Right ventricle myocardium inferior (tissue), 1 donor: ENCODE results near the gene PGAP6. TPM values are rescaled to one million over a fixed set of nuclear protein-coding genes. Genes with fewer than 3 reads are reported as not detected.
A peak's percentile ranks its signal among the peaks of the same experiment; 100 is the strongest.
"Not testable (repeated sequence)": the region's sequence is repeated elsewhere in the genome, so short reads cannot be mapped to it uniquely, and the experiment has no call there.

Experiments used
- ATAC-seq: fragments of 200-7000 bp; cut with Tn5 transposase; one replicate; pipeline ENCODE4 v1.9.1; 2020; ENCODE audit warnings: mild to moderate bottlenecking, moderate library complexity
- DNase-seq: peaks from one replicate; pipeline ENCODE4 v3.0.0; 2021; ENCODE audit errors: missing footprints
- intact Hi-C: fragments of 100-400 bp; cut with DNase I; formaldehyde crosslinking; loops from one replicate; pipeline ENCODE4 v1.11.0; 2022
- total RNA-seq: library from RNA; stranded (reverse); fragmentation: NEBNext Ultra II Directional; extraction: Animal tissue kit (Norgen Biotek cat#: 25700); gene quantifications from one replicate; pipeline ENCODE4 v1.2.1, GENCODE V29; 2021
- donor health status: DM: no; HTN: yes; CAD: no; lungs with severe emphysema.

Gene PGAP6
- total RNA-seq, 1 donor from 2014 or later: 32.1 TPM

DNA sequence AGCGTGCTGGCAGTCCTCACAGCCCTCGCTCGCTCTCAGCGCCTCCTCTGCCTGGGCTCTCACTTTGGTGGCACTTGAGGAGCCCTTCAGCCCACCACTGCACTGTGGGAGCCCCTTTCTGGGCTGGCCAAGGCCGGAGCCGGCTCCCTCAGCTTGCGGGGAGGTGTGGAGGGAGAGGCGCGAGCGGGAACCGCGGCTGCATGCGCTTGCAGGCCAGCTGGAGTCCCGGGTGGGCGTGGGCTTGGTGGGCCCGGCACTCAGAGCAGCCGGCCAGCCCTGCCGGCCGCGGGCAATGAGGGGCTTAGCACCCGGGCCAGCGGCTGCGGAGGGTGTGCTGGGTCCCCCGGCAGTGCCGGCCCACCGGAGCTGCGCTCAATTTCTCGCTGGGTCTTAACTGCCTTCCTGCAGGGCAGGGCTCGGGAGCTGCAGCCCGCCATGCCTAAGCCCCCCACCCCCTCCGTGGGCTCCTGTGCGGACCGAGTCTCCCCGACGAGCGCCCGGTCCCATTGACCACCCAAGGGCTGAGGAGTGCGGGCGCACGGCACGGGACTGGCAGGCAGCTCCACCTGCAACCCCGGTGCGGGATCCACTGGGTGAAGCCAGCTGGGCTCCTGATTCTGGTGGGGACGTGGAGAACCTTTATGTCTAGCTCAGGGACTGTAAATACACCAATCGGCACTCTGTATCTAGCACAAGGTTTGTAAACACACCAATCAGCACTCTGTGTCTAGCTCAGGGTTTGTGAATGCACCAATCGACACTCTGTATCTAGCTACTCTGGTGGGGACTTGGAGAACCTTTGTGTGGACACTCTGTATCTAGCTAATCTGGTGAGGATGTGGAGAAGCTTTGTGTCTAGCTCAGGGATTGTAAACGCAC is 40.4 kb downstream of the PGAP6 start:
- DNase-seq: peak; percentile 0
- intact Hi-C loops, ATAC-seq: not testable (repeated sequence)

DNA sequence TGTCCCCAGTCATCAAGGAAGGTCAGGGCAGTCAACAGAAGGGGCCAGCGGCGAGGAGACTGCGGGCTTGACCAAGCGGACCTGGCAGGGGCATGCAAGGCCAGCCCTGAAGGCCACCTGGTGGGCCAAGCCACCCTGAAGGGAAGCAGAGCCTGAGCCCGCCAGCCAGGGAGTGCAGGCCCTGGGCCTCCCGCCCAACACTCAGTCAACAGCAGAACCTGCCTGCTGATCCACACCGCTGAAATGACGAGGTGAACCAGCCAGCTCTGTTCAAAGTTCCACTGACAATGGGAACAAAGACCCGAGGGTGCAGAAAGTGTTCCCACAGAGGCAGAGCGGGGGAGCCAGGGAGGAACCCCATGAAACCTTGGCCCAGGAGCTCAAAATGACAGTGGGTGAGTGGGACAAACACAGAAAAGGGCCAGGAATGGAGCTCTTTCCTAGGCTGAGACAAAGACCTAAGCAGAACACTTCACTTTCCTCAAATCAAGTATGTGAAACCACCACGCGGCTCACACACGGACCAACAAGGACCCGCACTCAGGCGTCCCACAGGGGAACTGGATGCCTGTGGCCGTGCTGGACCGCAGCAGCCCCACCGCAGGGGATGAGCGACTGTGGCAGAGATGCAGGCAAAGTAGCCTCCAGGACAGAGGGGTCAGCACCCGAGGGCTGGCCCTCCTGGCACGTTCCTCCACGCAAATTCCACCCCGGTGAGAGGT is 41.2 kb downstream of the PGAP6 start:
- DNase-seq (peak; percentile 61), ATAC-seq (peak; percentile 32)
- intact Hi-C loops: no loop called here

DNA sequence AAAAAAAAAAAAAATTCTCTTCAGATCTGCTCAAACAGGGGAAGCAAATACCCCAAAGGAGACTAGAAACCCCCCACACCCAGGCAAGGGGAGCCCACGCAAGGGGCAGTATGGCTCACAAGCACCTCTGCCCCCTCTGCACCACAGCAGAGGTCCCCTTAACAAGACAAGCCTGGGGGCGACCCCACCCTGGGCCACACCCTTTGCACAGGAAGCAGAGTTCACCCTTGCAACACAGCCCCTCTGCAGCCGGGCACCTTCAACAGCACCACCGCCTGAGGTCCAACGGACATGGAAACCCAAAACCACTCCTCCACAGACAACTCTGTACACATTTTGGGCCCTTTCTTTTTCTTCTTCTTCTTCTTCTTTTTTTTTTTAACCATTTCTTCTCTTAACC is 42.1 kb downstream of the PGAP6 start:
- peak; percentile 55 for DNase-seq
- intact Hi-C loops: no loop called here

DNA sequence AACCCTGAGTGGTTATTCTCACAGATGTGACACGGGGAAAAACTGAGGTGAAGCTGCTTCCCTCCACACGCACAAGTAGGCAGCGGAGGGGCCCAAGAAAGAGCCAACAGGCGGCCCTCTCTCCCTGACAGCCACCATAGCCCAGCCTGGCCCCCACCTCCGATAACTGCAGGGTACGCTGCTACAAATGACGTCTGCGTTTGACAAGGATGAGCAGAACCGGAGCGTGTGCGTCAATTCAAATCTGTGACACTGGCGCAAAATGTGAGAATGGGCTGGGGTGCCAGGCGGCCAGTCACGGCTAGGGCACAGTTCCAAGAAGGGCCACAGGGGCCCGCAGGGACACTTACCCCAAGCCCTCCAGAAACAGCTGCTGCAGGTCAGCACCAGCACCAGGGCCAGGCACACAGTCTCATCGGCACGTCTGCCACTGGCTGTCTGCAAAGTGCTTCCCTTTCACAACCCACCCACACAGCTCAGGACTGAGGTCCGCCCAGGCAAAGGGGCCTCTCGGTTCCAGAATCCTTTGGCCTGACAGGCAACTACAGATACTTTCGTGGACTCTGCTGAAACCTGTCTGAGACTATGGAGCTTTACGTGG is 43.7 kb downstream of the PGAP6 start:
- DNase-seq: peak; percentile 42
- ATAC-seq: no peak
- intact Hi-C loops: no loop called here

More for the DNA sequence above, 42.1 kb downstream of the PGAP6 start:
- ATAC-seq: no peak

DNA sequence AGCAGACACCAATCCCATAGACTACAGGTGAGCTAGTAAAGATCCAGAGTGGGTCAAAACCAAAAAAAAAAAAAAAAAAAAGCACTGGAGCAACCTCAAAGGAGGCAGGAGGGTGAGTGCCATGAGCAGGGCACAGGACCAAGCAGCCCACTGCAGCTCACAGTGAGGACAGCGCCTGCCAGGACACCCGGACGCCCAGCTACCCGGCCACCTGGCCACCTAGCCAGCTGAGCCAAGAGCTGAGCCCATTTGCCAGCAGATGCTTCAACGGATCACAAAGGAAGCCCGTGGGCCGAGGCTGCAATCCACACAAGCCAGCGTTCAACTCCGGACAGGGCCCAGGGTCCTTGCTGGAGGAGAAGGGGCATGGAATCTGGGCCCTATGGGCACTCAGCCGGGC is 44.3 kb downstream of the PGAP6 start:
- intact Hi-C loops: no loop called here
- ATAC-seq (no peak), DNase-seq (peak; percentile 9)

DNA sequence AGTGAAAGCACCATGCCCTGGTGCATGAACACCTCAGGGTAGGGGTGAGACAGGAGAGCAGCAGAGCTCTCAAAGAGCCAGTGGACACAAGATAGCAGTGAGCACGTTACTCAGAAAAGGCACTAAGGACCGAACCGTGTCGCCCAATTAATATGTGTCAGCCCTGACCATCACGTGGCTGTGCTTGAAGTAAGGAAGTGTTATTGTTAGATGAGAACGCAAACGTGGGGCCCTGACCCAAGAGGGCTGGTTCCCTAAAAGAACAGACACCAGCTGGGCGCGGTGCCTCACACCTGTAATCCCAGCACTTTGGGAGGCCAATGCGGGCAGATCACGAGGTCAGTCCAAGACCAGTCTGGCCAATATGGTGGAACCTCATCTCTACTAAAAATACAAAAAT is 45.5 kb downstream of the PGAP6 start:
- intact Hi-C loops: no loop called here
- no peak for ATAC-seq
- peak; percentile 76 for DNase-seq

DNA sequence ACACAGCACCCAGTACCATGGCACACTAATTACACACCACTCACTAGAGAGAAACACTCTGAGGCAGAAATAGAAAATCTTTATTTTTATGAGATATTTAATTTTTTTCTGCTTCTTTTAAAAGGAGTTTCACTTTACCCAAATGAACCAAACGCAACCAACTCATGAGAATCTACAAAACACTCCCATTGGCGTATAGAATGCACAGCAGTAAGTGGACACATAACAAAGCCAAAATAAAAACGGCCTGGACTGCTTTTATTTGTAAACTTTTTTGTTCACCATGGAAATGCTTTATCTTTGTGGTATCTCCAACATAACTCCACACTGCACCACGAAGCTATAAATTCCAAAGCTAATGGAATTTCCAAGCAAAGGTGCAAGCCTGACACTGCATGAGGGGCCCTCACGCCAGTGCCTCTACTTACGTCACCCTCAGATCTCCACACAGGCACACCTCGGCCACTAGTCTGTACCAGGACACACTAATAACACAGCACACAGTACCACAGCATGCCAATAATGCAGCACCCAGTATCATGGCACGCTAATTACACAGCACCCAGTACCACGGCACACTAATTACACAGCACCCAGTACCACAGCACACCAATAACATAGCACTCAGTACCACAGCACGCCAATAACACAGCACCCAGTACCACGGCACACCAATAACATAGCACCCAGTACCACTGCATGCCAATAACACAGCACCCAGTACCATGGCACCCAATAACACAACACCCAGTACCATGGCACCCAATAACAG is 46.7 kb downstream of the PGAP6 start:
- intact Hi-C loops, ATAC-seq: not testable (repeated sequence)
- peak; percentile 30 for DNase-seq

DNA sequence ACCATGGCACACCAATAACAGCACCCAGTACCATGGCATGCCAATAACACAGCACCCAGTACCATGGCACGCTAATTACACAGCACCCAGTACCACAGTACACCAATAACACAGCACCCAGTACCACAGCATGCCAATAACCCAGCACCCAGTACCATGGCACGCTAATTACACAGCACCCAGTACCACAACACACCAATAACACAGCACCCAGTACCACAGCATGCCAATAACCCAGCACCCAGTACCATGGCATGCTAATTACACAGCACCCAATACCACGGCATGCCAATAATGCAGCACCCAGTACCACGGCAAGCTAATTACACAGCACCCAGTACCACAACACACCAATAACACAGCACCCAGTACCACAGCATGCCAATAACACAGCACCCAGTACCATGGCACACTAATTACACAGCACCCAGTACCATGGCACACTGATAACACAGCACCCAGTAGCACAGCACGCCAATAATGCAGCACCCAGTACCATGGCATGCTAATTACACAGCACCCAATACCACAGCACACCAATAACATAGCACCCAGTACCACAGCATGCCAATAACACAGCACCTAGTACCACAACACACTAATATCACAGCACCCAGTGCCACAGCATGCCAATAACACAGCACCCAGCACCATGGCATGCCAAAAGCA is 47.5 kb downstream of the PGAP6 start:
- peak; percentile 4 for DNase-seq
- intact Hi-C loops, ATAC-seq: not testable (repeated sequence)

DNA sequence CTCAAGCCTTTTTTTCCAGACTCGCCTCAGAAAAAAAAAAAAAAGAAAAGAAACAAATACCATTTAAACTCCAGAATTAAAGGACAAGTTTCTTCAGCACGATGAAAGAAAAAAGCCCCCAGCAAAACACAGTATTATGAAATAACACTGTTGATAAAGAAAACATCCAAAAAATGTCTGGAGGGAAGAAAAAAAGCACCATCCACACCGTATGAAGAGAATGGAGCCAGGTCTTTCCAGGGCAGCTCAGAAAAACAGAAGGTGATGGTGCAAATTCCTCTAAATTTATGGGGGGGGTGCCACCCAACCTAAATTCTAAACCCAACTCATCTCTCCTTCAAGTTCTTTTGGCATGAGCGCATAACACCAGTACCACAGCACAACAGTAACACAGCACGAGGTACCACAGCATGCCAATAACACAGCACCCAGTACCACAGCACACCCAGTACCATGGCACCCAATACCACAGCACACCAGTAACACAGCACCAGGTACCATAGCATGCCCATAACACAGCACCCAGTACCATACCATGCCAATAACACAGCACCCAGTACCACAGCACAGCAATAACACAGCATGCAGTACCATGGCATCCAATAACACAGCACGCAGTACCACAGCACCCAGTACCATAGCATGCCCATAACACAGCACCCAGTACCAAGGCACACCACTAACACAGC is 48.2 kb downstream of the PGAP6 start:
- DNase-seq (peak; percentile 26), ATAC-seq (no peak)

DNA sequence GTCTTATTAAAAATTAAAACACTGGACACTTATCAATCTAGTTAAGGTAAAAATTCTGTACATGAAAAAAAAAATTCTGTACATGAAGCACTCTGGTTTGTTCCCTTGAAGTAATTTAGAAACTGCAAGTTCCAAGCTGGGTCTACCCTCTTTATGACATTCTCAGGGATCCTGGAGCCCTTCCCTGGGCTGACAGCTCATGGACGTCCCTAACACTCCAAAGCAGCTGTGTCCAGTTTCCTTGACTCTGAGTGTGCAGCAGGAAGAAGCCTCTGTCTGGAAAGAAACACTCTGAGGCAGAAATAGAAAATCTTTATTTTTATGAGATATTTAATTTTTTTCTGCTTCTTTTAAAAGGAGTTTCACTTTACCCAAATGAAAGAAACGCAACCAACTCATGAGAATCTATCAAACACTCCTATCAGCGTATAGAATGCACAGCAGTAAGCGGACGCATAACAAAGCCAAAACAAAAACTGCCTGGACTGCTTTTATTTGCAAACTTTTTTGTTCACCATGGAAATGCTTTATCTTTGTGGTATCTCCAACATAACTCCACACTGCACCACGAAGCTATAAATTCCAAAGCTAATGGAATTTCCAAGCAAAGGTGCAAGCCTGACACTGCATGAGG is 50.5 kb downstream of the PGAP6 start:
- intact Hi-C loops, DNase-seq: not testable (repeated sequence)
- peak; percentile 42 for ATAC-seq

More for the DNA sequence above, 48.2 kb downstream of the PGAP6 start:
- intact Hi-C loops: no loop called here

DNA sequence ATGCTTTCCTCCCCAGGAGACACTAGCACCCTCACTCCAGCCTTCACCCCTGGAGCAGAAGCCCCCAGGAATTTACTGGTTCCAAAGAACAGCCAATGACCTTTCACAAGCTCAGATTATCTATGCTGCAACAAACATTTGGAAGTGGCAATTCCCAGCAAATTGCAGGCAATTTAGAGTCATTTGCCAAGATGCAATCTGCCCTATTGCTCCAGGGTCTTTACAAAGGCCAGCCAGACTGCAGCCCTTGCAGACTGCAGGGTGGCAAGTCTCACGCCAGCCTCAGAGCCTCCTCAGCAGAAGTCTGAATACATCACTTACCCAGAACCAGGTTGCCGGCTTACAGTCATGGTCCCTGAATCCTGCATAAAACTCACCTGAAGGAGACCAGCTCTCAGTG is 51.0 kb downstream of the PGAP6 start:
- intact Hi-C loops: no loop called here
- peak; percentile 2 for DNase-seq
- ATAC-seq: no peak

DNA sequence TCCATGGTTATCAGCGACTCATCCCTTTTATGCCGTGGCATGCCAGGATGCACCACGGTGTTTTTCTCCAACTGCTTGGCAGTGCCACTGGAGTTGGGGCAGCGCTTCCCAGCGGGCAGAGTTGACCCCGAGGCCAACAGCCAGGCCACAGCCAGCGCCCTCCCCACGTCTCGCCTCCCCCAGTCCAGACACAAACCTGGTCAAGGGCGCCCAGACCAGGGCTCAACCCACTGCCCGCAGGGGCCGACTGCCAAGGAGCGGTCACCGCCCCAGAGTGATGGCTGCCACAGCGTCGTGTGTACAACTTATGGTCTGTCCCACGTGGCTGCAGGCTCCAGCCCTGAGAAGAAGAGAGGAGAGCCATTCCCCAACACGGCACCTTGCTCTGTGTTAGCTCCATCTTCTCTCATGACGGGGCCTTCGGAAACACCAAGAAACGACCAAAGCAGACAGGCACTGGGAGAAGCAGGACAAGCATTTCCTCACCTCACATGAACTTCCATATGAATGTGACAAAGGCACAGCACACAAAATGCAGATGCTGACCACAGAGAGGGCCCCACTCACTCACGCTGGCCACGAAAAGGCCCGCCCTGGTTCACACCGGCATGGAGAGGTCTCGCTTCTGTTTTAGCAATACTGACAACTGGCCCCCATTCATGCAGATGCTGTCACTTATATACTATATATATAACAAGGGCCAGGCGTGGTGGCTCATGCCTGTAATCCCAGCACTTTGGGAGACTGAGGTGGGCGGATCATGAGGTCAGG is 56.2 kb downstream of the PGAP6 start:
- DNase-seq: peak; percentile 70
- intact Hi-C loops: no loop called here

DNA sequence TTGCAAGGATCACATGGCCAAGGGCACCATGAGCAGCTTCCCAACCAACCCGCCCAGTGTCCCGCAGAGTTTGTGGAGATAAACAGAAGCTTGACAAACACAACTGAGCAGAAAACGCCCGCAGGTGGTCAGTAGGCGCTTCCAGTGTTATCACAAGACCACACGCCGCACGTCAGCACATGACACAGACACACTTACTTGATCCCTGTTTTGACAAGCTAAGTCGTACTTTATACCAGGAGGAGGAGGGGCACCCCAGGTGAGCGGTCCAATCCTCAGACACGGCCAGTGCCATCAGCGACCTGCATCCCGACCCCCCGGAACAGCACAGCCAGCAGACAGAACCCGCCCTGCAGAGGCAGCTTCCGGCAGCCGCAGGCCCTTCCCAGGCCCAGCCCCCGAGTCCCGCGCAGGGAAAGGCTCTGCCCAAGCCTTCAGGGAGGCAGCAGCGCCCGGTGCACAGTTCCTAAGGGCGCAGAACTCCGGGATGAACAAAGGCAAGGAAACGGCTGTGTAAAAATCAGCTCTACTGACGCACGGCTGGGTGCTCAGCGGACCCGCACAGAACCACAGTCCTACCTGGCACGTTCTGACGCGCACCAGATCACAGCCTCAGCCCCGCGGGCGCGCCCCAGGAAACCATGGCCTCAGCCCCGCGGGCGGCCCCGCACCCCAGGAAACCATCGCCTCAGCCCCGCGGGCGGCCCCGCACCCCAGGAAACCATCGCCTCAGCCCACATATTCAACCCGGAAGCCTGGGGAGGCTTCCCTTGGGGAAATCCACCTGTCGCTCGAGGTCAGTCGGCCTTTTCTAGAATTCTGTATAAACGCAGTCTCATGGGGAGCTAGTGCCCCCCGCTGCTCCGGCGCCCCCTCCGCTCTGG is 57.1 kb downstream of the PGAP6 start:
- intact Hi-C loops: no loop called here
- ATAC-seq (no peak), DNase-seq (peak; percentile 74)

More for the DNA sequence above, 56.2 kb downstream of the PGAP6 start:
- ATAC-seq: no peak

DNA sequence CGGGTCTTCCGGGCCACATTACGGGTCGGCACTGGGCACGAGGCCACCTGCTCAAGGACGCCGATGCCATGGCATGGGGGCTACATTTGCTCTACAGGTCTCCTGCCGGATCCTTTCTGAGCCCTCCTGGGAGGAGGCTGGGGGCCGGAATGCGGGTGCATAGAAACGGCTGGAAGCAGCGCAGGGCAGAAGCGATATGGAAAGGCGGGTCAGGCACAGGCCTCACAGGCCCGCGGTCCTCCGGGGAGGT is 57.7 kb downstream of the PGAP6 start:
- ATAC-seq (no peak), DNase-seq (peak; percentile 63)
- intact Hi-C loops: no loop called here

DNA sequence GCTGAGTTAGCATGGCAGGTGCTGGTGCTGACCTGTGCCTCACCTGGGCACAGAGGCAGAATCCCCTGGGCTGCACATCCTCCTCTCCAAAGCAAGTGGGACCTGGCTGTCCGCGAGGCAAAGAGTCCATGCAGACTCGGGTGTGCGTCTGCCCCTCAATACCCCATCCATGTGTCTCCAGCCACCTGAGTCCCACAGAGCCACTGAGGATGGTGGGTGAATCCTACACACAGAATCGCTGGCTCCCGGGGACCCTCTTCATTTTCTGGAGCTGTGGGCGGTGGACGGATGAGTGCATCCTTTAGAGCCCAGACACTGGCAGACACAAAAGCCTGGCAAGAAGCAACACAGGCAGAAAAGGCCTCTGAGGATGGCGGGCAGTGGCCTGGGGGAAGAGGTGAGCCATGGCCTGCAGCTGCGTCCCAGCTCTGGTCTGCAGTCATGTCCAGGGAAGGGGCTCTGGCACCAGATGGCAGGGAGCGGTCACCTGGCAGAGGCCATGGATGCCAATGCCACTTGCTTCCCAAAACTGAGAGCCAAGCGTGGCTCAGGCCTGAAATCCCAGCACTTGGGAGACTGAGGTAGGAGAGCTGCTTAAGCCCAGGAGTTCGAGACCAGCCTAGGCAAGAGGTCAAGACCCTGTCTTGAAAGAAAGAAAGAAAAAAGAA is 59.2 kb downstream of the PGAP6 start:
- ATAC-seq: no peak
- peak; percentile 53 for DNase-seq
- intact Hi-C loops: no loop called here
